MCF 10A (cell line): Measurements from ENCODE around the gene ID3. TPM values are rescaled to one million over a fixed set of nuclear protein-coding genes. Genes with fewer than 3 reads are reported as not detected.

ENCODE experiments used
- BruUV-seq: library from RNA; stranded (reverse); fragments of 400-500 nt; replicated peaks from 2 replicates; lab custom pipeline; 2021; lab: Mats Ljungman, UMichigan
- CTCF ChIA-PET: fragments of 300-600 bp; sonication (Branson Sonifier 250); formaldehyde crosslinking; extraction: SDS; loops from one replicate; lab custom pipeline; 2021; ENCODE audit warnings: antibody characterized with exemption, inconsistent platforms; lab: Yijun Ruan, JAX
- POLR2A ChIA-PET: fragments of 300-600, 350-650 bp; sonication (Branson Sonifier 250); formaldehyde crosslinking; extraction: SDS; loops from one replicate; lab custom pipeline; 2020; ENCODE audit warnings: antibody characterized with exemption, inconsistent platforms; lab: Yijun Ruan, JAX
- DNase-seq: peaks from one replicate; pipeline ENCODE4 v3.0.0-alpha.2; 2018; ENCODE audit not compliant: unreplicated experiment
- H3K27ac Mint-ChIP-seq: one replicate; pipeline ENCODE4 v1.8.0; 2022; ENCODE audit warnings: mild to moderate bottlenecking, low read depth, mixed read lengths; ENCODE audit not compliant: unreplicated experiment
- H3K27me3 Mint-ChIP-seq: one replicate; pipeline ENCODE4 v1.8.0; 2022; ENCODE audit warnings: mixed read lengths; ENCODE audit not compliant: insufficient read depth, unreplicated experiment
- H3K36me3 Mint-ChIP-seq: one replicate; pipeline ENCODE4 v1.8.0; 2022; ENCODE audit warnings: mild to moderate bottlenecking, moderate library complexity, mixed read lengths; ENCODE audit not compliant: insufficient read depth, unreplicated experiment
- H3K4me1 Mint-ChIP-seq: one replicate; pipeline ENCODE4 v1.8.0; 2022; ENCODE audit warnings: mixed read lengths; ENCODE audit not compliant: insufficient read depth, unreplicated experiment
- H3K4me3 Mint-ChIP-seq: one replicate; pipeline ENCODE4 v1.8.0; 2022; ENCODE audit warnings: mild to moderate bottlenecking, moderate library complexity, mixed read lengths; ENCODE audit not compliant: unreplicated experiment
- H3K9me3 Mint-ChIP-seq: one replicate; pipeline ENCODE4 v1.8.0; 2022; ENCODE audit warnings: mixed read lengths; ENCODE audit not compliant: unreplicated experiment
- CTCF ChIP-seq: fragments of 200-600 bp; IDR thresholded peaks from one replicate; pipeline ENCODE4 v1.8.0; 2022; ENCODE audit warnings: antibody characterized with exemption, mild to moderate bottlenecking; ENCODE audit not compliant: unreplicated experiment
- intact Hi-C: fragments of 100-400 bp; cut with micrococcal nuclease; formaldehyde crosslinking; loops from 2 replicates; pipeline ENCODE4 v1.14.1; 2022
- total RNA-seq: library from RNA; stranded (reverse); gene quantifications from 2 replicates; pipeline ENCODE4 v1.2.3, GENCODE V29; 2022

Gene ID3
- total RNA-seq, 1 experiment from 2014 or later = 34.8 TPM

- no peaks in the 10 kb centered on the region for H3K9me3 Mint-ChIP-seq
- no TSS peak for BruUV-seq
- POLR2A ChIA-PET = interaction anchor here (14.5 kb wide), 1 partner anchor 23 kb away, joined by 622 read pairs; the partner anchor contains the start of gene ID3
- no peak overlapping the region for H3K27ac Mint-ChIP-seq
- H3K4me1 Mint-ChIP-seq = peaks cover 30% of the 10 kb centered on the region
- intact Hi-C loops = no loop called here
- DNase-seq = no peak
- no peaks in the 10 kb centered on the region for H3K36me3 Mint-ChIP-seq
- H3K4me3 Mint-ChIP-seq = no peak overlapping the region
- CTCF ChIA-PET = interaction anchor here (0.6 kb wide), 1 partner anchor 119 kb away, joined by 4 read pairs; no protein-coding TSS in a partner anchor
- H3K27me3 Mint-ChIP-seq = no peaks in the 10 kb centered on the region
- no peak for TF ChIP-seq CTCF
Observed at GRCh38 chr1:23582820-23583219, 23.5 kb upstream of the ID3 start.

GRCh38 chr1:23581219-23581618 is 21.9 kb upstream of the ID3 start:
- no peaks in the 10 kb centered on the region for H3K27me3 Mint-ChIP-seq
- no peak overlapping the region for H3K27ac Mint-ChIP-seq
- no peak for DNase-seq
- H3K9me3 Mint-ChIP-seq = no peaks in the 10 kb centered on the region
- ChIA-PET CTCF (interaction anchor here (0.6 to 0.8 kb wide), 2 partner anchors 18 to 117 kb away, joined by 3 read pairs; no protein-coding TSS in a partner anchor), POLR2A (interaction anchor here (0.9 to 7.7 kb wide), 5 partner anchors 9 to 23 kb away, joined by 3 to 131 read pairs (median 3); partner anchors contain the start of gene ID3)
- intact Hi-C loops = no loop called here
- no peak for TF ChIP-seq CTCF
- no TSS peak for BruUV-seq
- H3K4me1 Mint-ChIP-seq = peaks cover 31% of the 10 kb centered on the region
- no peaks in the 10 kb centered on the region for H3K36me3 Mint-ChIP-seq
- H3K4me3 Mint-ChIP-seq = no peak overlapping the region

- ChIA-PET POLR2A (interaction anchor here (7.7 kb wide), 1 partner anchor 21 kb away, joined by 131 read pairs; the partner anchor contains the start of gene ID3), CTCF (interaction anchor here (0.6 kb wide), 1 partner anchor 113 kb away, joined by 5 read pairs; the partner anchor contains the start of gene RPL11)
- Mint-ChIP-seq H3K27me3 (no peaks in the 10 kb centered on the region), H3K9me3 (no peaks in the 10 kb centered on the region), H3K4me3 (no peak overlapping the region), H3K27ac (no peak overlapping the region), H3K4me1 (peaks cover 22% of the 10 kb centered on the region), H3K36me3 (no peaks in the 10 kb centered on the region)
- intact Hi-C loops = no loop called here
- BruUV-seq = no TSS peak
- no peak for DNase-seq
- no peak for TF ChIP-seq CTCF
Observed at GRCh38 chr1:23578997-23579363, 19.7 kb upstream of the ID3 start.

GRCh38 chr1:23578311-23578996 is 19.2 kb upstream of the ID3 start:
- DNase-seq = no peak
- ChIA-PET CTCF (interaction anchor here (0.6 kb wide), 1 partner anchor 113 kb away, joined by 5 read pairs; the partner anchor contains the start of gene RPL11), POLR2A (interaction anchor here (2.1 to 7.7 kb wide), 5 partner anchors 8 to 20 kb away, joined by 12 to 131 read pairs (median 27); partner anchors contain the start of gene ID3)
- no peaks in the 10 kb centered on the region for H3K27me3 Mint-ChIP-seq
- H3K36me3 Mint-ChIP-seq = no peaks in the 10 kb centered on the region
- no TSS peak for BruUV-seq
- H3K9me3 Mint-ChIP-seq = no peaks in the 10 kb centered on the region
- H3K4me3 Mint-ChIP-seq = no peak overlapping the region
- TF ChIP-seq CTCF = no peak
- peaks cover 22% of the 10 kb centered on the region for H3K4me1 Mint-ChIP-seq
- no peak overlapping the region for H3K27ac Mint-ChIP-seq
- intact Hi-C loops = no loop called here
